OCI-LY1 (cell line): Measurements from ENCODE around the gene MVB12A.

Experiments used
- H2AFZ ChIP-seq: fragments of 200-600 bp; sonication (generic), shearing (Covaris generic); 2 replicates; pipeline ENCODE4 v1.6.0; 2014; ENCODE audit warnings: antibody characterized with exemption, mild to moderate bottlenecking, low read length
- H3F3A ChIP-seq: fragments of 200-600 bp; sonication (generic), shearing (Covaris generic); 2 replicates; pipeline ENCODE4 v1.6.0; 2014; ENCODE audit warnings: mild to moderate bottlenecking, antibody characterized with exemption, low read length, moderate library complexity; ENCODE audit not compliant: insufficient read depth
- H3K27ac ChIP-seq: fragments of 200-600 bp; sonication (generic); 2 replicates; pipeline ENCODE4 v1.5.1; 2014; ENCODE audit warnings: low read length, mixed run types, mild to moderate bottlenecking, low read depth; ENCODE audit not compliant: poor library complexity, severe bottlenecking
- H3K27me3 ChIP-seq: fragments of 200-600 bp; sonication (generic); 2 replicates; pipeline ENCODE4 v1.6.0; 2014; ENCODE audit warnings: antibody characterized with exemption, mild to moderate bottlenecking, low read length, moderate library complexity; ENCODE audit not compliant: insufficient read depth
- H3K36me3 ChIP-seq: fragments of 200-600 bp; sonication (generic); 2 replicates; pipeline ENCODE4 v1.6.1; 2014; ENCODE audit warnings: mild to moderate bottlenecking, antibody characterized with exemption, low read length, moderate library complexity, mixed read lengths; ENCODE audit not compliant: insufficient read depth
- H3K4me1 ChIP-seq: fragments of 200-600 bp; sonication (generic); 2 replicates; pipeline ENCODE4 v1.5.1; 2014; ENCODE audit warnings: mild to moderate bottlenecking, low read length, moderate library complexity; ENCODE audit not compliant: insufficient read depth, severe bottlenecking
- H3K4me2 ChIP-seq: fragments of 200-600 bp; sonication (generic), shearing (Covaris generic); 2 replicates; pipeline ENCODE4 v1.6.1; 2014; ENCODE audit warnings: low read length
- H3K4me3 ChIP-seq: fragments of 200-600 bp; sonication (generic); 2 replicates; pipeline ENCODE4 v1.5.1; 2014; ENCODE audit warnings: low read length, low read depth, mild to moderate bottlenecking, mixed read lengths; ENCODE audit not compliant: poor library complexity, severe bottlenecking
- H3K79me2 ChIP-seq: fragments of 200-600 bp; shearing (Covaris generic); 2 replicates; pipeline ENCODE4 v1.6.1; 2016; ENCODE audit warnings: mixed run types, low read length, mixed read lengths; ENCODE audit not compliant: insufficient read depth
- H3K9ac ChIP-seq: fragments of 200-600 bp; sonication (generic), shearing (Covaris generic); 2 replicates; pipeline ENCODE4 v1.6.1; 2014; ENCODE audit warnings: mild to moderate bottlenecking, low read length, mixed read lengths
- H3K9me2 ChIP-seq: fragments of 200-600 bp; sonication (generic), shearing (Covaris generic); 2 replicates; pipeline ENCODE4 v1.6.1; 2014; ENCODE audit warnings: low read depth, mild to moderate bottlenecking, low read length, mixed read lengths
- H3K9me3 ChIP-seq: fragments of 200-600 bp; shearing (Covaris generic); 2 replicates; pipeline ENCODE4 v1.6.1; 2014; ENCODE audit warnings: low read length, mixed read lengths
- H4K20me1 ChIP-seq: fragments of 200-600 bp; sonication (generic), shearing (Covaris generic); 2 replicates; pipeline ENCODE4 v1.6.0; 2016; ENCODE audit warnings: mild to moderate bottlenecking, low read length; ENCODE audit not compliant: insufficient read depth
- EZH2 ChIP-seq: fragments of 200-600 bp; sonication (generic), shearing (Covaris generic); IDR thresholded peaks from 2 replicates; pipeline ENCODE4 v1.8.0; 2017; ENCODE audit warnings: borderline replicate concordance, mixed run types, mild to moderate bottlenecking, antibody characterized with exemption, low read length, moderate library complexity, mixed read lengths
- TF ChIP-seq, protein P1 (sequence below): fragments of 200-600 bp; sonication (generic), shearing (Covaris generic); IDR thresholded peaks from 2 replicates; pipeline ENCODE4 v1.5.1; 2017; ENCODE audit warnings: mild to moderate bottlenecking, antibody characterized with exemption, low read length, moderate library complexity, mixed read lengths

MVB12A gene

DNA sequence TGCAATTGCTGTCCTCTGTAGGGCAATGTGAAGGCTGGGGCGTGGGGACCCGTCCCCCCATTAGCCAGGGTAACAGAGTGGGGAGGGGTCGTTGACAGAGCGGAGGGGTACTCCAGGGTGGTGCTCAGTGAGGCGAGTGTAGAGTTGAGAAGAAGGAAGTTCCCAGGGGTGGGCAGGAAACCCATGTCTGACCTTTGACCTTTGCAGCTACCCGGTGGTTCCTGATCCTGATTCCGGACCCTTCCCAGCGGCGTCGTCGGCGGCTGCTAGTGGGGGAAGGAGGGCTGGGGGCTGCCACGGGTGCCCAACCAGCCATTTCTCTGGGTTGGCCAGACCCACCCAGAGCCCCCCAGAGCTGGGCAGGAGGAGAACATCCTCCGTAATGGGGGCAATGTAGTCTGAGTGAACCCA lies 40.6 kb upstream of the MVB12A start:
- no peak overlapping the region for H3K27ac ChIP-seq
- H3K4me1 ChIP-seq = peaks cover 19% of the 10 kb centered on the region
- no peaks in the 10 kb centered on the region for H4K20me1 ChIP-seq
- no peak overlapping the region for H3K4me3 ChIP-seq
- H3K9me3 ChIP-seq = no peaks in the 10 kb centered on the region; the same call in 1 of the 2 replicates
- H3K79me2 ChIP-seq = no peaks in the 10 kb centered on the region
- no peak overlapping the region for H3K9ac ChIP-seq
- H3K4me2 ChIP-seq = no peak overlapping the region
- TF ChIP-seq, protein P1, sequence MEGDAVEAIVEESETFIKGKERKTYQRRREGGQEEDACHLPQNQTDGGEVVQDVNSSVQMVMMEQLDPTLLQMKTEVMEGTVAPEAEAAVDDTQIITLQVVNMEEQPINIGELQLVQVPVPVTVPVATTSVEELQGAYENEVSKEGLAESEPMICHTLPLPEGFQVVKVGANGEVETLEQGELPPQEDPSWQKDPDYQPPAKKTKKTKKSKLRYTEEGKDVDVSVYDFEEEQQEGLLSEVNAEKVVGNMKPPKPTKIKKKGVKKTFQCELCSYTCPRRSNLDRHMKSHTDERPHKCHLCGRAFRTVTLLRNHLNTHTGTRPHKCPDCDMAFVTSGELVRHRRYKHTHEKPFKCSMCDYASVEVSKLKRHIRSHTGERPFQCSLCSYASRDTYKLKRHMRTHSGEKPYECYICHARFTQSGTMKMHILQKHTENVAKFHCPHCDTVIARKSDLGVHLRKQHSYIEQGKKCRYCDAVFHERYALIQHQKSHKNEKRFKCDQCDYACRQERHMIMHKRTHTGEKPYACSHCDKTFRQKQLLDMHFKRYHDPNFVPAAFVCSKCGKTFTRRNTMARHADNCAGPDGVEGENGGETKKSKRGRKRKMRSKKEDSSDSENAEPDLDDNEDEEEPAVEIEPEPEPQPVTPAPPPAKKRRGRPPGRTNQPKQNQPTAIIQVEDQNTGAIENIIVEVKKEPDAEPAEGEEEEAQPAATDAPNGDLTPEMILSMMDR = no peak
- no peak for TF ChIP-seq EZH2
- no peaks in the 10 kb centered on the region for H3K27me3 ChIP-seq
- no peaks in the 10 kb centered on the region for H3K9me2 ChIP-seq
- H3F3A ChIP-seq = no peaks in the 10 kb centered on the region
- H3K36me3 ChIP-seq = no peaks in the 10 kb centered on the region; the same call in 1 of the 2 replicates
- H2AFZ ChIP-seq = no peak overlapping the region

DNA sequence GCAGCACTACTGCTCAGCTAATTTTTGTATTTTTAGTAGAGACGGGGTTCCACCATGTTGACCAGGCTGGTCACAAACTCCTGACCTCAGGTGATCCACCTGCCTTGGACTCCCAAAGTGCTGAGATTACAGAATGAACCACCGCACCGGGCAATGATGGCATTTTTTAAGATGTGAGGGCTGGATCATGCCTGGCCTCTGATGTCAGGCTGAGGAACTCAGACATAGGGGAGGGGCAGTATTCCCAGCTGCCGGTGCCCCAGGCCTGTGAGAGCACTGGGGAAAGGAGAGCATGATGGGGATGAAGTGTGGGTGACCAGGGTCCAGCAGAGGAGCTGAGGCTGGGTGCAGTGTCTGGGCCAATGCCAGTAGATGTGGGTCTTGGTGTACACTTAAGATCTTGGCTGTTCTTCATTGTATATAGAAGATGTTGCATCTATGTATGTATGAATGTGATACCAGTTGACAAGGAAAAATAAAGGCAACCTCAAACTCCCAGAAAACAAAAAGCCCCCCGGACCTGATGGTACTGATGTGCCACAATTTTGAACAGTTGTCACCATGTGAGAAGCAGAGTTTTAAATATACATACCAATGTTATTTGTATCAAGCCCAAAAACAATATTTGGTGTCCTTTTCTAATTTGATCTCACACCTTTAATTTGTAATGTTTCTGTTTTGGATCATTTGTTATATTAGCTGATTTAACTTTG lies 39.3 kb upstream of the MVB12A start:
- Histone ChIP-seq H3K9me3 (no peaks in the 10 kb centered on the region; the same call in 1 of the 2 replicates), H4K20me1 (no peaks in the 10 kb centered on the region), H3K27ac (no peak overlapping the region), H3K36me3 (no peaks in the 10 kb centered on the region; the same call in 1 of the 2 replicates), H3K79me2 (no peaks in the 10 kb centered on the region), H2AFZ (no peak overlapping the region), H3K27me3 (no peaks in the 10 kb centered on the region), H3K9me2 (no peaks in the 10 kb centered on the region), H3K9ac (no peak overlapping the region), H3F3A (no peaks in the 10 kb centered on the region), H3K4me3 (no peak overlapping the region), H3K4me1 (peaks cover 19% of the 10 kb centered on the region), H3K4me2 (no peak overlapping the region)
- no peak for TF ChIP-seq EZH2
- TF ChIP-seq, protein P1 = no peak

DNA sequence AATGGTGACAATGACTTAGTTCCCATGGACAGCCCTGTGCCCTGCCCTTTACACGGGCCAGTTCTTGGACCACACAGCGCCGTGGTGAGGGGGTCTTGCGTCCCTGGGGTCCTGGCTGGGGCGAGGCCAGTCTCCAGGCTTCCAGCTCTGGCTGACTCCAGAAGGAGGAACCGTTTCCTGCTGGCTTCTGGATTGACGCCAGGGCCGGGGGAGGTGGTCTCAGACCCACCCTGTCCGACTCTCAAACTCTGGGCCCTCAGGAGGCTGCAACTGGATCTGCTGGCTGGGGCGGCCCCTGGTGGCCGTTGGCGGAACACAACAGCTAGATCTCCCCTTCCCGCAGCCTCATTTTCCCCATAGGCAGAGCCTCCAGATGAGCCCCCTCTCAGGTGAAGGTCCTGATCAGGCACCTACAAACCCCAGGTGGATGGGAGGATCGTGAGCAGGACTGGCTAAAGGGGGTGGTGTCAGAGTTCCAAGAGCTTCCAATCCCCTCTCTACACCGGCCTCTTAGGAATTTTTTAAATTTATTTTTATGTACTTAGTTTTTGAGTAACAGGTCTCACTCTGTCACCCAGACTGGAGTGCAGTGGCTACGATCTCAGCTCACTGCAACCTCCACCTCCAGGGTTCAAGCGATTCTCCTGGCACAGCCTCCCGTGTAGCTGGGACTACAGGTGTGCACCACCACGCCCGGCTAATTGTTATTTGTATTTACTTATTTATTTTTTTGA lies 33.8 kb upstream of the MVB12A start:
- no peaks in the 10 kb centered on the region for H3K79me2 ChIP-seq
- no peaks in the 10 kb centered on the region for H3F3A ChIP-seq
- H3K27me3 ChIP-seq = no peaks in the 10 kb centered on the region; the same call in 1 of the 2 replicates
- H3K36me3 ChIP-seq = no peaks in the 10 kb centered on the region; the same call in 1 of the 2 replicates
- peaks cover 3% of the 10 kb centered on the region; the same call in 1 of the 2 replicates for H3K9me3 ChIP-seq
- no peak overlapping the region for H2AFZ ChIP-seq
- TF ChIP-seq, protein P1 = peak; percentile 91
- no peak for TF ChIP-seq EZH2
- H3K9ac ChIP-seq = no peak overlapping the region
- peaks cover 20% of the 10 kb centered on the region for H3K4me1 ChIP-seq
- no peak overlapping the region for H3K27ac ChIP-seq
- no peak overlapping the region for H3K4me3 ChIP-seq
- H3K4me2 ChIP-seq = no peak overlapping the region
- no peaks in the 10 kb centered on the region for H3K9me2 ChIP-seq
- no peaks in the 10 kb centered on the region for H4K20me1 ChIP-seq
